SU-DHL-6 (cell line): ENCODE data around the gene CCDC9B.

Experiments used
- CTCF ChIP-seq: fragments of 200-600 bp; sonication (generic); IDR thresholded peaks from one replicate; pipeline ENCODE4 v1.5.1; 2017; ENCODE audit warnings: antibody characterized with exemption, mild to moderate bottlenecking, low read length, moderate library complexity; ENCODE audit not compliant: insufficient read depth, poor library complexity, severe bottlenecking
- EZH2phosphoT487 ChIP-seq: fragments of 200-600 bp; sonication (generic), shearing (Covaris generic); conservative IDR thresholded peaks from 2 replicates; pipeline ENCODE4 v1.6.1; 2018; ENCODE audit warnings: mild to moderate bottlenecking, antibody characterized with exemption, low read length, moderate library complexity, mixed read lengths

GRCh38 chr15:40300367-40300766 is 40.4 kb downstream of the CCDC9B start:
- TF ChIP-seq CTCF (no peak), EZH2phosphoT487 (no peak)
